ENCODE measurements around the gene HOXC10. TPM values are rescaled to one million over a fixed set of nuclear protein-coding genes. Genes with fewer than 3 reads are reported as not detected.
A peak's percentile ranks its signal among the peaks of the same experiment; 100 is the strongest.

Gene HOXC10
- total RNA-seq, 1 donor from 2014 or later: not detected

GRCh38 chr12:54004841-54005530, 20.0 kb downstream of the HOXC10 start:
- Mint-ChIP-seq H3K27me3 (ENCODE audit: unreplicated experiment) (peaks cover 46% of the 10 kb centered on the region), H3K9me3 (ENCODE audit: unreplicated experiment) (peaks cover 4% of the 10 kb centered on the region), H3K36me3 (ENCODE audit: unreplicated experiment) (no peaks in the 10 kb centered on the region), H3K27ac (ENCODE audit: unreplicated experiment) (no peak overlapping the region), H3K4me3 (ENCODE audit: unreplicated experiment) (peak overlapping the region; percentile 47), H3K4me1 (ENCODE audit: low read depth, unreplicated experiment) (no peaks in the 10 kb centered on the region)
- no peak for TF ChIP-seq CTCF (IDR thresholded peaks at IDR 0.05; ENCODE audit: partially characterized antibody, unreplicated experiment)
- DNase-seq: no peak

- Mint-ChIP-seq H3K27me3 (ENCODE audit: unreplicated experiment) (peaks cover 46% of the 10 kb centered on the region), H3K4me1 (ENCODE audit: low read depth, unreplicated experiment) (no peaks in the 10 kb centered on the region), H3K9me3 (ENCODE audit: unreplicated experiment) (peaks cover 4% of the 10 kb centered on the region), H3K27ac (ENCODE audit: unreplicated experiment) (no peak overlapping the region), H3K4me3 (ENCODE audit: unreplicated experiment) (peak overlapping the region; percentile 47), H3K36me3 (ENCODE audit: unreplicated experiment) (no peaks in the 10 kb centered on the region)
- TF ChIP-seq CTCF (IDR thresholded peaks at IDR 0.05; ENCODE audit: partially characterized antibody, unreplicated experiment): no peak
- DNase-seq: no peak
Measured at GRCh38 chr12:54005531-54005852, 20.5 kb downstream of the HOXC10 start.

- peaks cover 4% of the 10 kb centered on the region for H3K9me3 Mint-ChIP-seq (ENCODE audit: unreplicated experiment)
- no peaks in the 10 kb centered on the region for H3K4me1 Mint-ChIP-seq (ENCODE audit: low read depth, unreplicated experiment)
- no peak overlapping the region for H3K27ac Mint-ChIP-seq (ENCODE audit: unreplicated experiment)
- TF ChIP-seq CTCF (IDR thresholded peaks at IDR 0.05; ENCODE audit: partially characterized antibody, unreplicated experiment): peak; percentile 98
- H3K27me3 Mint-ChIP-seq (ENCODE audit: unreplicated experiment): peaks cover 44% of the 10 kb centered on the region
- no peaks in the 10 kb centered on the region for H3K36me3 Mint-ChIP-seq (ENCODE audit: unreplicated experiment)
- DNase-seq: peak; percentile 91
- no peak overlapping the region for H3K4me3 Mint-ChIP-seq (ENCODE audit: unreplicated experiment)
Measured at GRCh38 chr12:54005853-54006558, 21.1 kb downstream of the HOXC10 start.

GRCh38 chr12:54006559-54007220, 21.7 kb downstream of the HOXC10 start:
- Mint-ChIP-seq H3K27ac (ENCODE audit: unreplicated experiment) (no peak overlapping the region), H3K9me3 (ENCODE audit: unreplicated experiment) (peaks cover 3% of the 10 kb centered on the region), H3K27me3 (ENCODE audit: unreplicated experiment) (peaks cover 45% of the 10 kb centered on the region), H3K36me3 (ENCODE audit: unreplicated experiment) (no peaks in the 10 kb centered on the region), H3K4me1 (ENCODE audit: low read depth, unreplicated experiment) (no peaks in the 10 kb centered on the region), H3K4me3 (ENCODE audit: unreplicated experiment) (no peak overlapping the region)
- no peak for DNase-seq
- no peak for TF ChIP-seq CTCF (IDR thresholded peaks at IDR 0.05; ENCODE audit: partially characterized antibody, unreplicated experiment)

Data from glutamatergic neuron (in vitro differentiated cells).